Body of pancreas (tissue), 4 donors: ENCODE data around the gene KRTAP2-2.

Experiments used
- POLR2A ChIP-seq, 3 donors: fragments of 450-650 bp; IDR thresholded peaks; one replicate each; pipeline ENCODE4 v1.6.1; 2016; ENCODE audit warnings: antibody characterized with exemption in 3 of 3, mild to moderate bottlenecking in 2 of 3
- TF ChIP-seq, protein P1 (sequence below), 7 experiments: fragments of 450-650 bp in 4 of 7; fragments of 200-600 bp in 3 of 7; sonication (generic) in 3 of 7; IDR thresholded peaks; one replicate each; pipeline ENCODE4 v1.5.1; 2016 to 2019; ENCODE audit warnings: antibody characterized with exemption in 7 of 7

DNA sequence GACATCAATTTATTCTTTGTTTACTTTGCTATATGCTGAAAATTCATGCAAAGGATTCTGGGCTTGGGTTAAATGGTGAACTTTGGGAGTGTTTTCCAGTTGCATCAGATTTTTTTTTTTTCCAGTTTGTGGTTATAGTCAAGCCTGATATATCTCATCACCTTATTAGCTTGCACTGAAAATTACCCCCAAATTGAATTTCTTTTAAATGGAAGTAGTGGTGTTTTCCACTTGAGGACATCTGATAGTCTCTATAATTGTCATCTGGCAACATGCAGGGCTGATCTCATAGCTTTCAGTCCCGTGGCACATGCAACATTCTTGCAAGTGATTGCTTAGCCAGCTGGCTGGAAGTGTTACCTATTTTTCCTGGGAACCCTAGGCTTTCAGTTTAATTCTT is 41.4 kb downstream of the KRTAP2-2 start:
- TF ChIP-seq, protein P1, sequence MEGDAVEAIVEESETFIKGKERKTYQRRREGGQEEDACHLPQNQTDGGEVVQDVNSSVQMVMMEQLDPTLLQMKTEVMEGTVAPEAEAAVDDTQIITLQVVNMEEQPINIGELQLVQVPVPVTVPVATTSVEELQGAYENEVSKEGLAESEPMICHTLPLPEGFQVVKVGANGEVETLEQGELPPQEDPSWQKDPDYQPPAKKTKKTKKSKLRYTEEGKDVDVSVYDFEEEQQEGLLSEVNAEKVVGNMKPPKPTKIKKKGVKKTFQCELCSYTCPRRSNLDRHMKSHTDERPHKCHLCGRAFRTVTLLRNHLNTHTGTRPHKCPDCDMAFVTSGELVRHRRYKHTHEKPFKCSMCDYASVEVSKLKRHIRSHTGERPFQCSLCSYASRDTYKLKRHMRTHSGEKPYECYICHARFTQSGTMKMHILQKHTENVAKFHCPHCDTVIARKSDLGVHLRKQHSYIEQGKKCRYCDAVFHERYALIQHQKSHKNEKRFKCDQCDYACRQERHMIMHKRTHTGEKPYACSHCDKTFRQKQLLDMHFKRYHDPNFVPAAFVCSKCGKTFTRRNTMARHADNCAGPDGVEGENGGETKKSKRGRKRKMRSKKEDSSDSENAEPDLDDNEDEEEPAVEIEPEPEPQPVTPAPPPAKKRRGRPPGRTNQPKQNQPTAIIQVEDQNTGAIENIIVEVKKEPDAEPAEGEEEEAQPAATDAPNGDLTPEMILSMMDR (IDR thresholded peaks at IDR 0.05), result no peak
- no peak for TF ChIP-seq POLR2A (IDR thresholded peaks at IDR 0.05)
